PC-9 (cell line): ENCODE measurements around the gene ZNF593.

ENCODE experiments used
- CTCF ChIP-seq: fragments of 200-600 bp; sonication (generic); conservative IDR thresholded peaks from 2 replicates; pipeline ENCODE4 v1.6.1; 2017; ENCODE audit warnings: mixed run types, antibody characterized with exemption, mild to moderate bottlenecking, moderate library complexity
- EZH2 ChIP-seq: fragments of 200-600 bp; sonication (generic); IDR thresholded peaks from 2 replicates; pipeline ENCODE4 v1.8.0; 2017; ENCODE audit warnings: antibody characterized with exemption, low read depth

- TF ChIP-seq CTCF (no peak), EZH2 (no peak)
These were observed 20.1 kb downstream of the ZNF593 start for GRCh38 chr1:26189751-26190275.
